Endothelial cell of umbilical vein (primary cell): ENCODE data around the gene ITPR1. TPM values are rescaled to one million over a fixed set of nuclear protein-coding genes. Genes with fewer than 3 reads are reported as not detected.

Experiments
- BruUV-seq: library from RNA; stranded (reverse); fragments of 400-500 nt; replicated peaks from 2 replicates; lab custom pipeline; 2021; lab: Mats Ljungman, UMichigan
- CTCF ChIA-PET: fragments of 300-600, 350-600 bp; sonication (Branson Sonifier 250); formaldehyde crosslinking; loops from one replicate; lab custom pipeline; 2021; ENCODE audit warnings: antibody characterized with exemption, inconsistent platforms; lab: Charles Lee
- POLR2A ChIA-PET: fragments of 300-600, 350-600 bp; sonication (Branson Sonifier 250); formaldehyde crosslinking; loops from one replicate; lab custom pipeline; 2021; ENCODE audit warnings: antibody characterized with exemption, inconsistent platforms; lab: Charles Lee
- DNase-seq: peaks from one replicate; pipeline ENCODE4 v3.0.0-alpha.2; 2011; ENCODE audit warnings: low read depth, low spot score
- FAIRE-seq: peaks from 2 replicates; lab custom pipeline; 2011; peaks lifted over from hg19 to GRCh38; lab: Jason Lieb, UNC
- H2AFZ ChIP-seq: 2 replicates; pipeline ENCODE4 v1.6.0; 2012; ENCODE audit warnings: low read depth, low read length, control low read depth, inconsistent platforms
- H3K27ac ChIP-seq: 2 replicates; pipeline ENCODE4 v1.5.1; 2011; ENCODE audit warnings: low read depth, mild to moderate bottlenecking, control low read depth, low read length, moderate library complexity; ENCODE audit not compliant: insufficient read depth
- H3K27me3 ChIP-seq, 2 experiments: 2 replicates each; pipeline versions ENCODE4 v1.6.0 to v1.6.1; 2011; ENCODE audit warnings: low read length in 2 of 2, mixed read lengths in 1 of 2; ENCODE audit not compliant: control insufficient read depth in 2 of 2, insufficient read depth in 2 of 2
- H3K36me3 ChIP-seq, 2 experiments: 2 replicates in 1 of 2; 3 replicates in 1 of 2; pipeline ENCODE4 v1.5.1; 2011; ENCODE audit warnings: low read length in 2 of 2, mild to moderate bottlenecking in 1 of 2, moderate library complexity in 1 of 2; ENCODE audit not compliant: control insufficient read depth in 2 of 2, insufficient read depth in 2 of 2; ENCODE audit errors: extremely low read depth in 1 of 2
- H3K4me1 ChIP-seq: 3 replicates; pipeline ENCODE4 v1.5.1; 2011; ENCODE audit warnings: mild to moderate bottlenecking, low read length; ENCODE audit not compliant: control insufficient read depth, insufficient read depth; ENCODE audit errors: extremely low read depth
- H3K4me2 ChIP-seq: 2 replicates; pipeline ENCODE4 v1.6.1; 2011; ENCODE audit warnings: low read length, control low read depth, mixed read lengths; ENCODE audit not compliant: insufficient read depth
- H3K4me3 ChIP-seq, 3 experiments: fragments of 200-600 bp in 1 of 3; sonication (generic), shearing (Covaris generic) in 1 of 3; replicated peaks in 1 of 3; 2 replicates each; pipeline ENCODE4 v1.5.1; 2011 to 2016; ENCODE audit warnings: control low read depth in 3 of 3, low read length in 3 of 3, mild to moderate bottlenecking in 2 of 3, inconsistent platforms in 1 of 3, low read depth in 1 of 3, moderate library complexity in 1 of 3; ENCODE audit not compliant: insufficient read depth in 1 of 3
- H3K79me2 ChIP-seq: 2 replicates; pipeline ENCODE4 v1.6.0; 2012; ENCODE audit warnings: low read length, inconsistent platforms; ENCODE audit not compliant: control insufficient read depth, insufficient read depth
- H3K9ac ChIP-seq: replicated peaks from 2 replicates; pipeline ENCODE3; 2011; ENCODE audit warnings: low read length, control low read depth; ENCODE audit not compliant: insufficient read depth; ENCODE audit errors: extremely low read depth
- H3K9me1 ChIP-seq: replicated peaks from 3 replicates; pipeline ENCODE4 v1.6.0; 2011; ENCODE audit warnings: mild to moderate bottlenecking, low read length; ENCODE audit not compliant: control insufficient read depth, insufficient read depth; ENCODE audit errors: extremely low read depth
- H3K9me3 ChIP-seq: replicated peaks from 2 replicates; pipeline ENCODE4 v1.5.1; 2012; ENCODE audit warnings: low read length, inconsistent platforms; ENCODE audit not compliant: control insufficient read depth, insufficient read depth
- H4K20me1 ChIP-seq: replicated peaks from 2 replicates; pipeline ENCODE3; 2011; ENCODE audit warnings: mild to moderate bottlenecking, low read length; ENCODE audit not compliant: control insufficient read depth, insufficient read depth; ENCODE audit errors: extremely low read depth
- CTCF ChIP-seq, 2 donors: IDR thresholded peaks; 1 replicate in 1 of 2; 2 replicates in 1 of 2; pipeline ENCODE4 v1.5.1; 2011; ENCODE audit warnings: low read length in 2 of 2, mild to moderate bottlenecking in 2 of 2, moderate library complexity in 2 of 2, control low read depth in 1 of 2, inconsistent platforms in 1 of 2, low read depth in 1 of 2; ENCODE audit not compliant: insufficient read depth in 1 of 2; ENCODE audit errors: extremely low read depth in 1 of 2
- EZH2 ChIP-seq: IDR thresholded peaks from 2 replicates; pipeline ENCODE4 v1.6.1; 2012; ENCODE audit warnings: borderline replicate concordance, low read depth, mild to moderate bottlenecking, moderate library complexity, low read length, inconsistent platforms; ENCODE audit not compliant: severe bottlenecking
- FOS ChIP-seq: IDR thresholded peaks from 2 replicates; pipeline ENCODE4 v1.6.1; 2011; ENCODE audit warnings: mild to moderate bottlenecking, low read length, moderate library complexity, borderline replicate concordance; ENCODE audit not compliant: insufficient read depth
- GATA2 ChIP-seq: IDR thresholded peaks from 2 replicates; pipeline ENCODE4 v1.7.0; 2011; ENCODE audit warnings: low read depth, mild to moderate bottlenecking, moderate library complexity, mixed read lengths, low read length; ENCODE audit not compliant: insufficient read length, insufficient read depth
- JUN ChIP-seq: IDR thresholded peaks from 2 replicates; pipeline ENCODE4 v1.6.1; 2011; ENCODE audit warnings: borderline replicate concordance, low read depth; ENCODE audit not compliant: insufficient read length, insufficient read depth
- MAX ChIP-seq: IDR thresholded peaks from 2 replicates; pipeline ENCODE4 v1.6.1; 2011; ENCODE audit not compliant: insufficient read depth, insufficient read length
- MYC ChIP-seq: IDR thresholded peaks from one replicate; pipeline ENCODE4 v1.6.1; 2011; ENCODE audit warnings: mild to moderate bottlenecking, low read depth, low read length
- POLR2A ChIP-seq: IDR thresholded peaks from 2 replicates; pipeline ENCODE4 v1.6.1; 2012; ENCODE audit warnings: low read depth, mild to moderate bottlenecking, control low read depth, low read length
- POLR2AphosphoS5 ChIP-seq: IDR thresholded peaks from 2 replicates; pipeline ENCODE4 v1.6.1; 2012; ENCODE audit warnings: low read depth, mild to moderate bottlenecking, control low read depth, low read length, moderate library complexity; ENCODE audit not compliant: insufficient read depth
- dilution Hi-C: fragments of 300-500 bp; cut with MboI; formaldehyde crosslinking; loops from one replicate; pipeline ENCODE4 v1.15.0; 2019; ENCODE audit warnings: low sequenced_read_pairs; ENCODE audit not compliant: extremely low pct_ligation_motif_present
- intact Hi-C: fragments of 100-400 bp; cut with micrococcal nuclease; formaldehyde crosslinking; loops from one replicate; pipeline ENCODE4 v1.10.0; 2022
- polyA plus RNA-seq, 4 experiments: library from polyadenylated mRNA; depleted of rRNA in 3 of 4; stranded (reverse) in 3 of 4; unstranded in 1 of 4; fragments of >200 nt; gene quantifications; 2 replicates each; pipeline versions ENCODE4 v1.2.1 to v1.2.3, GENCODE V29; 2011 to 2012; ENCODE audit warnings: missing spikeins in 1 of 4
- total RNA-seq: library from RNA; stranded (reverse); gene quantifications from 2 replicates; pipeline ENCODE4 v1.2.3, GENCODE V29; 2021

ITPR1 gene
- total and polyA plus RNA-seq, 2 donors (not counting 3 experiments of a cell fraction or from before 2014, with no cell fraction given), result 5.1 to 16.1 TPM

- Histone ChIP-seq H3K27me3 (no peaks in the 10 kb centered on the region), H3K9me1 (no peaks in the 10 kb centered on the region), H4K20me1 (no peaks in the 10 kb centered on the region), H3K4me2 (no peak overlapping the region), H3K36me3 (no peaks in the 10 kb centered on the region), H3K4me3 (no peak overlapping the region), H2AFZ (no peak overlapping the region), H3K79me2 (no peaks in the 10 kb centered on the region), H3K27ac (no peak overlapping the region), H3K9ac (no peak overlapping the region), H3K9me3 (no peaks in the 10 kb centered on the region), H3K4me1 (peaks cover 17% of the 10 kb centered on the region)
- intact Hi-C loops, result no loop called here
- dilution Hi-C loops, result no loop called here
- BruUV-seq, result no TSS peak
- no peak for TF ChIP-seq EZH2
- no peak for TF ChIP-seq MYC
- TF ChIP-seq MAX, result no peak
- TF ChIP-seq CTCF (IDR thresholded peaks at IDR 0.05; ENCODE audit: extremely low read depth in 1 of 2, insufficient read depth in 1 of 2, low read depth in 1 of 2, low read length in 2 of 2), result no peak
- no peak for TF ChIP-seq POLR2A
- no peak for TF ChIP-seq FOS
- no peak for TF ChIP-seq GATA2
- TF ChIP-seq JUN, result no peak
- no peak for TF ChIP-seq POLR2AphosphoS5
- ChIA-PET POLR2A (no interaction called here), CTCF (interaction anchor here (1.1 to 1.5 kb wide), 2 partner anchors 9 to 128 kb away, joined by 4 read pairs; no protein-coding TSS in a partner anchor)
- DNase-seq (peak; percentile 38), FAIRE-seq (no peak)
These were observed 356.0 kb downstream of the ITPR1 start for GRCh38 chr3:4849136-4849535.
